HG03460 (cell line): ENCODE data around the gene LILRA2.
"Not testable (repeated sequence)": the region's sequence is repeated elsewhere in the genome, so short reads cannot be mapped to it uniquely, and the experiment has no call there.

Experiments
- ATAC-seq: cut with Tn5 transposase; IDR thresholded peaks from one replicate; pipeline ENCODE4 v1.9.1; 2021; ENCODE audit not compliant: unreplicated experiment

LILRA2 gene

DNA sequence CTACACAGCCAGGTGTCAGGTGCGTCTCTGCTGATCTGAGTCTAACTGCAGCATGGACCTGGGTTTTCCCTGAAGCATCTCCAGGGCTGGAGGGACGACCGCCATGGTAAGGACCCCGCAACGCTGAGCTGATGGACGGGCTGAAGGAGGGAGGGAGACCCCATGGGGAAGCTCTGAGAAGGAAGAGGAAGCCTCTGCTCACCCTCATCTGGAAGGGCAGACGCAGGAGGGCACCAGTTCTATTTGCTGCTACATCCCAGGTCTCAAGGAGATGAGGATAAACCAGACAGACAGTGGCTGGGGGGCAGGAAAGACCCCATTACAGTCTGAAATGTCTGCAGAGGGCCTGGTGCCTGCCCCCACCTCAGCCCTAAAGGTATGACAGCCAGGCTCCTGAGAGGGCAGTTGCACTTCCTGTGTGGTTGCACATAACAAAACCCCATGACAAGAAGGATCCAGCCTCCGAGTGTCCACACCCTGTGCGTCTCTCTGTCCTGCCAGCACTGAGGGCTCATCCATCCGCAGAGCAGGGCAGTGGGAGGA, at the start of gene LILRA2:
Gene LILRA2 (plus strand): TSS at position 461 of the 543 bp plus-strand sequence. CDS start 89 bp downstream, outside the sequence.
- ATAC-seq: peak; percentile 59

- no peak for ATAC-seq
These were observed 48.0 kb upstream of the LILRA2 start for GRCh38 chr19:54525636-54526035.

DNA sequence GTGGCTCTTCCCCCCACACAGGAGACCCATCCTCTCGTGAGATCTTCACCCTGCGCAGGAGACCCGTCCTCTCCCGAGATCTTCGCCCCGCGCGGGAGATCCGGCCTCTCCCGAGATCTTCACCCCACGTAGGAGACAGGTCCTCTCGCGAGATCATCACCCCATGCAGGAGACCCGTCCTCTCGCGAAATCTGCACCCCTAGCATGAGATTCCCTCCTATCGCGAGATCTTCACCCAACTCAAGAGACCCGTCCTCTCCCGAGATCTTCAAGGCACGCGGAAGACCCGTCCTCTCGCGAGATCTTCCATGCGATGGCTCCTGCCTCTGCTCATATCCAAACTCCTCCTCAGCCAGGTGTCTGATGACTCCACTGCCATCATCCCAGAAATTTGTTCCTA, 46.6 kb upstream of the LILRA2 start:
- ATAC-seq: no peak

- no peak for ATAC-seq
These were observed 42.7 kb upstream of the LILRA2 start for GRCh38 chr19:54530866-54531265.

DNA sequence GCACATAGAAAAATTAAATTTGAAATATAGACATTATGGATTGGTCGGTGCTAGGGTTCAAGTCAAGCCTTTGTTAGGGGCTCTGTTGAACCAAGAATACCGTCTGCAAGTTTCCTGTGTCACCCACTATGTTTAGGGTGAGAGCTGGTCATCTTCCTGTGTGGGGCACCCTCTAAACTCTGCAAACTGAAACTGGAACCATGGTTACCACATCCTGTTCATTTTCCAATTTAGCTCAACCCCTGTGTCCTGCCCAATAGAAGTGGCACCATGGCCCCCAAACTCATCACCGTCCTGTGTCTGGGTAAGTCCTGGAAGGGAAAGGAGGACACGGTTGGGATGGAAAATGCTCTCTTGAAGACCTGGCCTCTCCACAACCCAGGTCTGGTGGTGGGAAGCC, 41.1 kb upstream of the LILRA2 start:
- peak; percentile 67 for ATAC-seq

GRCh38 chr19:54533476-54533875, 40.1 kb upstream of the LILRA2 start:
- ATAC-seq: no peak

DNA sequence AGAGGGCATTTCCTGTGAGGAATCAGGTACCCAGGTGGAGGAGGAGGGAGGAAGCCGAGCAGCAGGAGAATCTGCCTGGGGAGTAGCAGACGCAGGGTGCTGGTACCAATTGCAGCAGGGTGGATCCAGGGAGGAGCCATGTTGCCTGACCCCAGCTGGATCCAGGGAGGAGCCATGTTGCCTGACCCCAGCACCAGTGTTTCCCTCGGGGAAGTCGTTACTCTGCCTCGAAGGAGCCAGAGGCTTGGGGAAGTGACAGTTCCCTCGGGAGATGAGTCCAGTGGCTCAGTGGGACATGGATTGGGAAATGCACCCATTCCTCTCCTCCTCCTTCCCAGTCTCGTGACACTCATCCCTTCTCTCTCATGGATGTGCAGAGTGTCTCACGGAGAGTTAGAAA, 39.4 kb upstream of the LILRA2 start:
- ATAC-seq: no peak

- ATAC-seq: no peak
These were observed 38.0 kb upstream of the LILRA2 start for GRCh38 chr19:54535601-54536000.

DNA sequence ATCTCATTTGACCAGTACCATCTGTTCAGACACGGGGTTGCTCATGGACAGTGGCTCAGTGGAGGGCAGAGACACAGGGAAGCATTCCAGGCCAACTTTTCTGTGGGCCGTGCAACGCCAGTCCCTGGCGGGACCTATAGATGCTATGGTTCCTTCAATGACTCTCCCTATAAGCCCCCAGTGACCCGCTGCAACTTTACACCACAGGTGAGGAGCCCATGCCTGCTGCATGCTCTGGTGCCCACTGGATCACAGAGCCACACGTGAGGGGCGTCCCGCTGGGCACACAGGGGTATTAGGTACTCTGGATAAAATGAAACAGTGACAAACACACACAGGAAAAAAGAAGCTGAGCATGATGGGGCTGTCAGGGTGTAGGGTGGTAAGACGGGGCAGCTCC, 36.6 kb upstream of the LILRA2 start:
- ATAC-seq: no peak

DNA sequence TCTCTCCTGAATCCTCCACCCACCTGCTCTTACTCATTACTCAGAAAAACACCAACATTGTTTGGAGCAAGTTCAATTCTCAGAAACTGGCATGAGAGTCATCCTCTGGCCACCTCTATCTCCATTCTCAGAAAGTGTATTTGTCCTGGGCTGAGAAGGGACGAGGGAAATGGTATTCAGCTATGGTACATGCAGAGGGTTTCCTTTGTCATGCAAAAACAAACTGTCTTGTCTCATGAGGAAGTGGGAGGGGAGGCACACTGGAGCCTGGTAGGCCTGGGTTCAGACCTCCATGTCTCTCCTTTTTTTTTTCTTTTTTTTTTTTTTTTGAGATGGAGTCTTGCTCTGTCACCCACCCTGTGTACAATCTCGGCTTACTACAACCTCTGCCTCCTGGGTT, 31.9 kb upstream of the LILRA2 start:
- no peak for ATAC-seq

GRCh38 chr19:54548806-54549205, 24.8 kb upstream of the LILRA2 start:
- no peak for ATAC-seq

- ATAC-seq: no peak
These were observed 24.4 kb upstream of the LILRA2 start for GRCh38 chr19:54549224-54549623.

- ATAC-seq: peak; percentile 49
These were observed 22.3 kb upstream of the LILRA2 start for GRCh38 chr19:54551293-54551692.

DNA sequence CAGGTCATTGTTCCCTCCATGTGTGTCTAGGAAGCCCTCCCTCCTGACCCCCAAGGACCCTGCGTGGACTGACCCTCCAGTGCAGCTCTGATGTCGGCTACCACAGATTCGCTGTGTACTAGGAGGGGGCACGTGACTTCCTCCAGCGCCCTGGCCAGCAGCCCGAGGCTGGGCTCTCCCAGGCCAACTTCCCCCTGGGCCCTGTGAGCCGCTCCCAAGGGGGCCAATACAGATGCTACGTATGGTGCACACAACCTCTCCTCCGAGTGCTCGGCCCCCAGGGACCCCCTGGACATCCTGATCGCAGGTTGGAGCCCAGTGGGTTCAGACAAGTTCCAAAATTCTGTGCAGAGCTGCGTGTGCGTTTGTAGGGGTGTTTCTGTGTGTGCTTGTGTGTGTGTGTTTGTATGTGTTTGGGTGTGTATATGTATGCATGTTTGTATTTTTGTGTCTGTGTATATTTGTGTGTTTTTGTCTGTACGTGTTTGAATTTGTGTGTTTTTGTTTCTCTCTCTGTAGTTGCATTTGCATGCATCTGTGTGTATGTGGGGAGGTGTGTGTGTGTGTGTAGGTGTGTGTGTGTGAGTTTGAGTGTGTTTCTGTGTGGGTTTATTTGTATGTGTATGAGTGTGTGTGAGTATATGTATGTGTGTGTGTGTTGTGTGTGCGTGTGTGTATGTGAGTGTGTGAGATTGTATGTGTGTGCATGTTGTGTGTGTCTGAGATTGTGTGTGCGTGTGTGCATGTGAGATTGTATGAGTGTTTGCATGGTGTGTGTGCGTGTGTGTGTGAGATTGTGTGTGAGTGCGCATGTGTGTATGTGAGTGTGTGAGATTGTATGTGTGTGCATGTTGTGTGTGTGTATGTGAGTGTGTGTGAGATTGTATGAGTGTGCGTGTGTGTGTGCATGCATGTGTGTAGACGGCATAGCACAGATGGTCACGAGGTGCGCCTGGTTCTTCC, 21.4 kb upstream of the LILRA2 start:
- peak; percentile 50 for ATAC-seq

- no peak for ATAC-seq
These were observed 20.7 kb upstream of the LILRA2 start for GRCh38 chr19:54552913-54553310.

DNA sequence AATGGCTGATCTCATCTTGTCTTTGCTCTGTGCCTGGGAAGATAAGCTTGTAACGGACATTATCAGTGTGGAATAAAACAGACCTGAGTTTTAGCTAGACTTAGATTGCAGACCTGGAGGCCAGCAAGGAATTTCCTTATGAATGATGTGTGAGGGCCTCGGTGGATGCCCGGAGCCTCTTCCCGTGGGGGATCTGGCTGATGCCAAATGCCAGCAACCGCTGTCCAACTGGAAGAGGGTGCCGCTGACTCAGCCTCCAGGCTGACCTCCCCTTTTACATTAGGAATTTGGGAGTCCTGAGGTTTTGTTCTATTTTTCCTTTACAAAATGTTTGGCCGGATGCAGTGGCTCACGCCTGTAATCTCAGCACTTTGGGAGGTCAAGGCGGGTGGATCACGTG, 19.6 kb upstream of the LILRA2 start:
- ATAC-seq: no peak

DNA sequence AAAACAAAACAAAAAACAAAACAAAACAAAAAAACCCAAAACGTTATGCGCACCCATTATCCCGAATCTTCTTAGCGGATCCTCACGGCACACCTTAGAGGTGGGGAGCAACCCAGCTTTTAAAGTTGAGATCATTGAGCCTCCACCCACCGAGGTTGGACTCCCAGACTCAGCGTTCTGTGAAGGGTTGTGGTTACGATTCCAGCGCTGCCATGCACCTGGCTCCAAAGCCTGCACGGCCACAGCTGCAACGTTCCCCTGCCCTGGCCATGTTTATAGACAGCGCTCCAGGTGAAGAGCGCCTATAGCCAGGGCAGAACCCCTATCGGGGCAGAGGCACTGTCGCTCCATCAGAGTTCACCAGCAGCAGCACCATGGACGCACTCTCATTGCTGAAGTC, 18.7 kb upstream of the LILRA2 start:
- ATAC-seq: no peak

- ATAC-seq: no peak
These were observed 17.4 kb upstream of the LILRA2 start for GRCh38 chr19:54556194-54556593.

DNA sequence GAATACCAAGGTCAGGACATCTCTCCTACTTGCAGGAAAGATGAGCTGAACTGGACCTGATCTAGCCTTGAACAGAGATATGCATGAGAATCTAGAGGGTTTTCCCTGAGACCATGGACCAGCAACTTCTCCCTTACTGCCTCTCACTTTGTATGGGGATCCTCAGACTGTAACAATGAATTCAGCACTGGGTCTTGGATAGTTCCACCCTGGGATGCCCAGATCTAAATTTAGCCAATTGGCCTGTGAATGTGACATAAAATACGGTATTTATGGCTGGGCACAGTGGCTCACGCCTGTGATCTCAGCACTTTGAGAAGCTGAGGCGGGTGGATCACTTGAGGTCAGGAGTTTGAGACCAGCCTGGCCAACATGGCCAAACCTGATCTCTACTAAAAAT, 15.3 kb upstream of the LILRA2 start:
- no peak for ATAC-seq

- no peak for ATAC-seq
These were observed 12.7 kb upstream of the LILRA2 start for GRCh38 chr19:54560881-54561385.

GRCh38 chr19:54561840-54562239, 11.8 kb upstream of the LILRA2 start:
- ATAC-seq: no peak

DNA sequence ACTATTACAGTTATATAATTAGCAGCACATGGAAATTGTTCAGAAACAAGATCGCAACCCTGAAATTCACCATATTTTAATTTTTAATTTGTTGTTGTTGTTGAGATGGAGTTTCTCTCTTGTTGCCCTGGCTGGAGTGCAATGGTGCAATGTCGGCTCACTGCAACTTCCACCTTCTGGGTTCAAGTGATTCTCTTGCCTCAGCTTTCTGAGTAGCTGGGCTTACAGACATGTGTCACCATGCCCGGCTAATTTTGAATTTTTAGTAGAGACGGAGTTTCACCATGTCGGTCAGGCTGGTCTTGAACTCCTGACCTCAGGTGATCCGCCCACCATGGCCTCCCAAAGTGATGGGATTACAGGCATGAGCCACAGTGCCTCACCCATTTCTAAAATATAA, 10.4 kb upstream of the LILRA2 start:
- not testable (repeated sequence) for ATAC-seq
